ENCODE measurements around the gene CYP27B1.

Gene CYP27B1

DNA sequence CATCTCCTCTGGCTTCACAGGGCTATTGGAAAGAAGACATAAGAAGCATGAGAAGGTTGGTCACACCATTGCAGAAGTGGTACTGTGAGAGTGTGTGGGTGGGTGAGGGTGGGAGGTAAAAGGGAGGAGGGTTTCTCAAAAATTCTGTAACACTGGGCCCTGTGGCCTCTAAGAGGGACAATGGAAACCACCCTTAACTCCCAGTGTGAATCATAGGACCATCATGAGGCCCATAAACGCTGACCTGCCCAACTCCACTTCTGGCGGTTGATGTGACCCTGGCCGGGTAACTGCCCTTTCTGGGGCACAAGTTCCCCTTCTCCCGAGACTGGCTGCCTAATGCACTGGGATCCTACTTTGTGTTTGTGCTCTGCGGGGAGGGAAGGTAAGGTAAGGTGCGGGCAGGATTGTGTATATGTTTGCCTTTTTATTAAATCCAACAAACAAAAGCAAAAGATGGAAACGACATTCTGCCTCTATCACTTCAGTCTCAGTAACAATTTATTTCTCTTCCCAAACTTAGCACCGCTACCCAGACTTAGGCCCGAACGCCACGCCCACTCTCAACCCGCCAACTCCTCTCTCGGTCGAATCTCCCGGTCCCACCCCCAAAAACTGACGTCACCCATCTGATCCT is 4.5 kb upstream of the CYP27B1 start:
- peak; percentile 92 for DNase-seq (ENCODE audit: low read depth, low spot score)
- peak overlapping the region; percentile 93 for H3K4me3 ChIP-seq (ENCODE audit: low read length)

DNA sequence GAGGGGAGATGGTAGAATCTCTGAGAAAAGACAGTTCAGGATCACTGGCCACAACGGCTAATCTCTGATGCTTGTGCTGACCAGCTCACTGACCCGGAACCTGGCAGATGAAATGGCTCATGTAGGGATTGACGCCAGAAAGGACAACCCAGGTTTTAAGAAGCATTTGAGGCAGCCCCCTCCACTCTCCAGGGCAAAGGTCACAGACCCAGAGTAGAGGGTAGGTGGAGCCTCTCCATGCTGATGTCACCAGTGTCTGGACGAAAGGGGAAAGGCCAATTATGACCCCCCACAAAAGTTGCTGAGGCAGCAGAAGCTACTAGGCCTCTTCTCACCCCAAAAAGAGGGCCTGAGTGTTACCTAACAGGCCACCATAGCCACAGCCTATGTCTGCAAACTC is 3.9 kb upstream of the CYP27B1 start:
- DNase-seq (ENCODE audit: low read depth, low spot score): no peak
- peak overlapping the region; percentile 93 for H3K4me3 ChIP-seq (ENCODE audit: low read length)

DNA sequence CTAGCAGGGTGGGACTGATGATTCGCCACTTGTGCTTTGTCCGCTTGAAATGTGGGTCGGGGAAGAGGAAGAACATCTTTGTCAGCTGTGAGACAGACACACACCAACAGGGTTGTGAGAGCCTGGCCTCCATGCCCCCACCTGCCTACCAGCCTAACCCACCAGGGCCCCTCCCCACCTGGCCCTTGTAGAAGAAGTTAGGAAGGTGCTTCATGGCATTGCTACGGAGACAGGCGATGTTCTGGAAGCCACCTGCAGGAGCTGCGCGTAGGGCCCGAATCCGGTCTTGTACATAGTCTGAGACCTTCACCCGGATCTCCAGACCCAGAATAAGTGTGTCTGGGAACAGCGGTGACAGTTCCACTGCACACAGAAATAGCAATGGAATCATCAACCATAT is 2.7 kb upstream of the CYP27B1 start:
- no peak overlapping the region for H3K4me3 ChIP-seq (ENCODE audit: low read length)
- no peak for DNase-seq (ENCODE audit: low read depth, low spot score)

DNA sequence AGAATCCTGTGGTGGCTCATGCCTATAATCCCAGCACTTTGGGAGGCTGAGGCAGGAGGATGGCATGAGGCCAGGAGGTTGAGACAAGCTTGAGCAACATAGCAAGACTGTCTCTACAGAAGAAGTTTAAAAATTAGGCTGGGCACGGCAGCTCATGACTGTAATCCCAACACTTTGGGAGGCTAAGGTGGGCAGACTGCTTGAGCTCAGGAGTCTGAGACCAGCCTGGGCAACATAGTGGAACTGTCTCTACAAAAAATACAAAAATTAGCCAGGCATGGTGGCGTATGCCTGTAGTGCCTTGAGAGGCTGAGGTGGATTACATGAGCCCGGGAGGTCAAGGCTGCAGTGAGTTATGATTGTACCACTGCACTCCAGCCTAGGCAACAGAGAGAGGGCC is 998 bp upstream of the CYP27B1 start:
- H3K4me3 ChIP-seq (ENCODE audit: low read length): no peak overlapping the region
- DNase-seq (ENCODE audit: low read depth, low spot score): no peak

DNA sequence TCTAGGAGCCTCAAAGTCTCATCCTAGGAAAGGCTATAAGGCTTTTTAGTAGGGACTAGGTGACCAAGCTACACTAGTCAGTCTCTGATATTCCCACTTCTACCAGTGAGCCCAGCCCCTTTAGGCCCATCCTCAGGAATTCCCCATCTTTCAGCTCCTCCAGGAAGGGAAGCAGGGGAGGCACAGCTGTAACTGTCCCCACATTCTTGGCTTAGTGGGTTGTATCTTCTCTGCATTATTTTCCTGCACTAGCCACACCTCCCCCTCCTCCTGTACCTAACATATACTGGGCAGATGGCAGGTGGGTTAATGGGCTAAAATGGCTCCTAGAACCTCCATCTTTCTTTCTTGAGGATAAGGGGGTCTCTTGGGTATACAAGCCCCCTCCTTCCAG is 424 bp upstream of the CYP27B1 start:
- no peak for DNase-seq (ENCODE audit: low read depth, low spot score)
- no peak overlapping the region for H3K4me3 ChIP-seq (ENCODE audit: low read length)

DNA sequence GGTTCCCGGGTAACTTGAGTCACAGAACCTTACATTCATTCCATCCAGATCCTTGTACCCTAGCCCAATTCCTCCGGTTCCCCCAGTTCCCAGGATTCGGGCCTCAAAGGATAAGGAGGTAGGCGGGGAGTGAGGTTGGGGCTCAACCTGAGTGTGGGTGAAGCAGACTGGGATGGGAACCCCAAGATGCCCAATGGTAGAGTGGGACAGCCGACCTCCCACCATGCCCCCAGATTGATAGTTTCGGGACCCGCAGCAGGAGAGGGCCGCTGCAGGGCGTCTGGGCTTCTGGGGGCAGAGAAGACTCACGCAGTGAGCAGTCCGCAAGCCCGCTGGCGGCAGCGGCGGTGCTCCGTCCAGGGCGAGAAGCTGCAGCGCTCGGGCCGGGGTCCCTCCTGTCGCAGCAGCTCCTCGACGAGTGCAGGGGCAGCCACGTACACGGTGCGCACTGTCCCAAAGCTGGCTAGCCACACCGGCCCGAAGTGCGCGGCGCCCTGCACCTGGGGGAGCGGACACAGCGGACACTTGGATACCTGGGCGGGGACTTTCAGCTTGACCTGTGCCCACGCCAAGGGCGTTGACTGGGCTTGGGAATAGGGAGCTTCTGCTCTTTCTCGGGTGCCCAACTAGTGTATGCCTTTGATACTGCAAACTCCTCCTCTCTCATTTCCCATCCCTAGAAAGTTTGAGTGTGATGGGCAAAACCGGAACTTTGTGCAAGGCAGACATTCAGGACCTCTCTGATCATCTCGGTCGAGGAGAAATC is 997 bp downstream of the CYP27B1 start:
- DNase-seq (ENCODE audit: low read depth, low spot score): no peak

DNA sequence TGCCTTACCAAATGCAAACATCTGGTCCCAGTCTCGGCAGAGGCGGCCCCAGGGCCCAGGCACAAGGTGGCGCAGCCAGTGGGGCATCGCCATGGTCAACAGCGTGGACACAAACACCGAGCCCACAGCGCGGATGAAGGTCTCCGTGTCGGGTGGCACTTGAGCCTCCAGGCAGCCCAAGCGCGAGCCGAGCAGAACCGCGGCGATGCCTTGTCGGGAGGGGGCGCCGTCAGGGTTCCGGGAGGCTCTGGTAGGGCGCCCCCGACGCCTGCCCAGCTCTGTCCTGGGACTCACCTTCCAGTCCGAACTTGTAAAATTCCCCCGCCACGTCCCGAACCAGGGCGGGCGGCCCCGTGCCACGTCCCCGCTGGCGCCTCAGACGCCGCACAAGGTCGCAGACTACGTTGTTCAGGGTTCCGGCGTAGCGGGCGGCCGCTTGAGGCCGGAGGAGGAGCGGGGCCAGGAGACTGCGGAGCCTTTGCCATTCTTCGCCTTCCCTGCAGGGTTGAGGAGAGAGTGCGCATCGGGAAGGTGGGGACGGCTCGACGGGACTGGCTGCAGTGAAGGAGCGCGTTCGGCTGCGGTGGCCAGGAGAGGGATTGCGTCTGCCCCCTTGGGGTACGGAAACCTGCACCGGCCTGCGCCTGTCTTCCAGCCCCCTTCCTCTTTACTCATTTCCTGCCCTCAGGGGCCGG is 1.7 kb downstream of the CYP27B1 start:
- DNase-seq (ENCODE audit: low read depth, low spot score): no peak
- no peak overlapping the region for H3K4me3 ChIP-seq (ENCODE audit: low read length)

More for the DNA sequence above, 997 bp downstream of the CYP27B1 start:
- no peak overlapping the region for H3K4me3 ChIP-seq (ENCODE audit: low read length)

DNA sequence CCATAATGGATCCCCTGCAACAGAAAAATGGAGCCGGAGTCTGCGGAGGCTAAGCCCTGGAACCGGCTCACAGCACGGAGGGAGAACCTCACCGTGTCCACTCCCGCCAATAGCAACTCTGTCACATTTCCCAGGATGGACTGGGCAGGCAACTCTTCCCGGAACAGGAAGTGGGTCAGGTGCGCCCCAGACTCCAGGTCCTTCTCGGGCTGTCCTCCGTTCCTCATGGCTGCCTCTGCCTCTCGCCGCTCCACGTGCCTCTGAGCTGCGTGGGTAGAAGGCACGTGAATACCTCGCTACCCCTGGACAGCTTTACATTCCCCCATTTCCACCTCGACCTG is 2.2 kb downstream of the CYP27B1 start:
- no peak overlapping the region for H3K4me3 ChIP-seq (ENCODE audit: low read length)
- no peak for DNase-seq (ENCODE audit: low read depth, low spot score)

DNA sequence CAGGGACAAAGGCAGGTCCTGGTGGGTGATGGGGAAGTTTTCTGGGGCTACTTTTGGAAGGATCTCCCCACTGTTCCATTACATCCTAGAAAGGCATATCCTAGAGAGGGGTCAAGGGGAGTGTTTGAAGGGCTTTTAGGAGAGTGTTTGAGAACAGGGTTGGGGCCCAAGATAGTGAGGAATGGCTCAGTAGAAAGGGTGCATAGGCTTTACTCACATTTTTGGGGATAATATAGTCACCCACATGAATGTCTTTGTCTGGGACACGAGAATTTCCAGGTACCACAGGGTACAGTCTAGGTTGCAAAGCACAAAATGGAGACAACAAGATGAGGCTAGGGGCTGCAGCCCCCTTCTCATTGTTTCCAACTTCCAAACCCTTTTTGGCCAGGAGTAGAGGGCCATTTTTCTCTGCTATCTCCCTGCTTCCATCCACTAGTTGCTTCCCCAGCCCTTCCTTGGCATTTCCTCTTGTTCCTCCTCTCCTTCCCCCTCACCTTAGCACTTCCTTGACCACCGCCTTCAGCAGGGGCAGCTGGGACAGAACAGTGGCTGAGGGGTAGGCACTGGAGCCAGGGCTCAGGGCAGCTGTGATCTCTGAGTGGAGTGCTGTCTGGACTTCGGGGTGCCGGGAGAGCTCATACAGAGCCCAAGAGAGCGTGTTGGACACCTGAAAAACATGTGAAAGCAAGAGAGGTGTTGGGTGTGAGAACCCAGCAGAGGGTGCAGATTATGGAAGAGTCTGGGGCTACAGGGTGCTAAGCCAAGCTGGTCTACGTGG is 2.8 kb downstream of the CYP27B1 start:
- no peak for DNase-seq (ENCODE audit: low read depth, low spot score)
- no peak overlapping the region for H3K4me3 ChIP-seq (ENCODE audit: low read length)

DNA sequence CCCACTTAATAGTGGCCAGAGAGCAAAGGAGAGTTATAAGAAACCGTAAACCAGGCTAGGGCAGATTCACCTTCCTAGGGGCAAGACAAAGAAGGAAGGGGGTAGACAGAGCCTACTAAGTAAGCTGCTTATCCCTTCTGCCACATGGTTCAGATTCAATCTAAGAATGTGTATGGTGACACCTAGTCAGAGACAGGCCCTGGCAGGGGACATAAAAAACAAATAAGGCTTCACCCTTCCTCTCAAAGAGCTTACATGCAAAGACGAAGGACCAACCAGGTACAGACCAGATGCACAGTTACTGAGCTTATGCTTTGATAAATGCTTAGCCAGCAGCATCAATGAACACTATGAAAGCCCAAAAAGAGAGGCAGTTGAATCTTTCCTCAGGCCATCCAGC is 4.4 kb downstream of the CYP27B1 start:
- no peak for DNase-seq (ENCODE audit: low read depth, low spot score)
- no peak overlapping the region for H3K4me3 ChIP-seq (ENCODE audit: low read length)

DNA sequence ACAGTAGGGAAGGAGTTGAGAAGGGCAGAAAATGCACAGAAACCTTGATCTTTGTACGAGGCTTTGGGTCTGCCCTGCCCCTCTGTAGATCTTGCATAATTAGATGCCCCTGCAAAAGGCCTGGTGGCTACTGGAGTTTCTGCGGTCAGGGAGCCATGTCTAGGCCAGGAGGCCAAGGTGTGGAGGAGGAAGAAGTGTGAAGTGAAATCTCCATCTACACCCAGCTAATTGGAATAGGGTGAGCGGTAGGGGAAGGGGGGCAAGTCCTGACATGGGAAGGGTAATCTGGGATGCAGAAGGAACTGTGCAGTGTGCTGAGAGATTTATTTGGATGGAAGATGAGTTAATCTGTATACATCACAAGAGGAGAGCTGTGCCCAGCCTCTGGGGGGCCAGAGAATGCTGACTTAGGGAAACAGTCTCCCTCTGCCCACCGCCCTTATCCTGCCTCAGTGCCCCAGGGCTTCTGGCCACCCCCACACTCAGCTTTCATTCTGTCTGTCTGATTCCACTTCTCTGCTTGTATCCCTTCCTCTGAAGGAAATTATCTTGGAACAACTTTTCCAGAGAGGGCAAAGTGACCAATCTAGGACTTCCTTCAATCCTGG is 5.4 kb downstream of the CYP27B1 start:
- no peak overlapping the region for H3K4me3 ChIP-seq (ENCODE audit: low read length)
- DNase-seq (ENCODE audit: low read depth, low spot score): no peak

DNA sequence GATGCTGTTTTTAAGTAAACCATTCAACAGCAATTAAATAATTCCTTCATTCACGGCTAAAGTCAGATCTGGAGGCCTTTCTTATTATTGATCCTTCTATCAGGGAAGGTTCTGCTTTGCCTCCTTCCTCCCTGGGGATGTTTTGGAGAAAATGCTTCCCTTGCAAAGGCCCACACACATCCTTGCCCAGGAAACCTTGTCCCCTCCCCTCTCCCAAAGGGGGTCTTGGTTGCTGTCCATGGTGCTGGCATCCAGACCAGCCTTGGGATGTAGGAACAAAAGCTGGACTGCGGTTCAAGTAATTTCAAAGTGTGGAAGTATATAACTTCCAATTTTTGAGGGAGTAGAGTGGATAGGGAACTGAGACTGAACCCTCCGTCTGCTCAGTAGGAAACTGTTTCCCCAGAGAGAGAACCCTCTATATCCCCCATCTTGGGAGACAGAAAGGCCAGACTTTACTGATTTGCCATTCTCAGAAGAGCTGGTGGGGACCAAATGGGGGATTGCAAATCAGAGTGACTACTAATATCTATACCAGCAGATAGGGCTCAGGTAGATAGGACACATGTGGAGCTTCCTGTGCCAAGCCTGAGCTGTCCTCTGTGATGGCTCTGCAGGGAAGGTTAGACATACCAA is 6.4 kb downstream of the CYP27B1 start:
- H3K4me3 ChIP-seq (ENCODE audit: low read length): no peak overlapping the region
- DNase-seq (ENCODE audit: low read depth, low spot score): no peak

DNA sequence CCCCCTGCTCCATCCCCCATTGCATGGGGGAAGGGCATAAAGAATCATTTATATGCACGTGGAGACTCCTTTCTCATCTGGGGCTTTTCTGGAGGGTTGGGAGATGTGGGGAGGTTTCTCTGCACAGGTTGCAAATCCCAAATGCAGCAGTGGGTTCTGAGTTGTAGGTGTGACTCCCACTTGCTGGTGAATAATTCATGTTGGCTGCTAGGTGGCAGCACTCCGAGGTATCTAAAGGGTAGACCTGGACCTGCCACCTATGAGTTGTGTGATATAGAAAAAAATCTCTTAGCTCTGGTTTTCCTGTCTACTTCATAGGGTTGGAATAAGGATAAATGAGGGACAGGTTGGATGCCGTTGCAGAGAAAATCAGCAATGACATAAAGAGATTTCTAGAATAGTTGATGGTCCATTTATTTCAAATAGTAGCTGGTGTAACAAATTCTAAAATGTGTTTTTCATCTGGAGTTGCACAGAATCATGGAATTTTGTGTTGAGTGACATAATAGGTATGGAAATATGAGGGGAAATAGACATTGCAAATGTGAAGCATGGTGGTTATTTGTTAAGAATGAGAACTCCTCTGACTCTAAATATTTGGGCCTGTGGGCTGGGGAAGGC is 7.4 kb downstream of the CYP27B1 start:
- DNase-seq (ENCODE audit: low read depth, low spot score): peak; percentile 48
- H3K4me3 ChIP-seq (ENCODE audit: low read length): no peak overlapping the region

DNA sequence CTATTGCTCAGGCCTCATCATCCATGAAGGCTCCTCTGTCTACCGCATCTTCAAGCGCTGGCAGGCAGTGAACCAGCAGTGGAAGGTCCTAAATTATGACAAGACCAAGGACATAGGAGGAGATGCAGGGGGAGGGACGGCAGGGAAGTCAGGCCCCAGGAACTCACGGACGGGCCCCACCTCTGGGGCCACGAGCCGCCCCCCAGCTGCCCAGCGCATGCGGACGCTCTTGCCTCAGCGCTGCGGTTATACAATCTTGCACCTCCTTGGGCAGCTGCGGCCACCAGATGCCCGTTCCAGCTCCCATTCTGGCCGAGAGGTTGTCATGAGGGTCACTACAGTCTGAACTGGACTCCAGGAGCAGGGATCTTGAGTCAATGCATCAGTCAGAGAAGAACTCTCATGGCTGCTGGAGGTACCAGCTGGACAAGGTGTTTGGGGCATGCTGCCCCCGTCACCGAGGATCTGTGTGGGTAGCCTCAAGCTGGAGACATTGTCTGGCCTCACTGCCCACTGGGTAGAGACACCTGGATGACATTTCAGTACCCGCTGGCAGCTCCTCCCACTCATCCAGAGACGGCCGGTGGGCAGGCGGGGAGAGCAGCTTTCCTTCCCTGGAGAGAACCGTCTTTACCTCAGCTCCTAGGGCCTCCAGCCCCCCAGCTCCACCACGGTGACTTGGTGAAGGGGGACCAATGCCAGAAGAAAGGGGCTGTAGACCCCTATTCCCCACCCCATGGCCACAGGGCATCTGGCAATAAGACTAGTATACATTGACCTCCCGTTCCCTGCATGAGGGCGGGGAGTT is 8.1 kb downstream of the CYP27B1 start:
- no peak overlapping the region for H3K4me3 ChIP-seq (ENCODE audit: low read length)
- DNase-seq (ENCODE audit: low read depth, low spot score): no peak

DNA sequence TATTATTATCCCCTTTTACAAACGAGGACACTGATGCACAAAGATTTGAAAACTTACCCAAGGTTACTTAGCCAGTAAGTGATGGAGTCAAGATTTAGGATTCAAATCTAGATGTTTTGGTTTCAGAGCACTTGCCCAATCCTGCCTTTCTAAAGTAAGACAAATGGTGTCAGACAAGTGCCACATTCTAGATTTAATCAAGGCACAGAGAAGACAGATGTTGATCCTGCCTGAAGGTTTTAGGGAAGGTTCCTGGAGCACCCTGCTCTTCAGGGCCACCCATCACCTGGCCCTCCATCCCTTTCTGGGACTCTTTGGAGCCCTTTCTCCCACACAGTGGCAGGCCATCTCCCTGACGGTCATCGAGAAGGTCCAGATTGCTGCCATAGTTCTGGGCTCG is 9.1 kb downstream of the CYP27B1 start:
- DNase-seq (ENCODE audit: low read depth, low spot score): no peak
- H3K4me3 ChIP-seq (ENCODE audit: low read length): no peak overlapping the region

DNA sequence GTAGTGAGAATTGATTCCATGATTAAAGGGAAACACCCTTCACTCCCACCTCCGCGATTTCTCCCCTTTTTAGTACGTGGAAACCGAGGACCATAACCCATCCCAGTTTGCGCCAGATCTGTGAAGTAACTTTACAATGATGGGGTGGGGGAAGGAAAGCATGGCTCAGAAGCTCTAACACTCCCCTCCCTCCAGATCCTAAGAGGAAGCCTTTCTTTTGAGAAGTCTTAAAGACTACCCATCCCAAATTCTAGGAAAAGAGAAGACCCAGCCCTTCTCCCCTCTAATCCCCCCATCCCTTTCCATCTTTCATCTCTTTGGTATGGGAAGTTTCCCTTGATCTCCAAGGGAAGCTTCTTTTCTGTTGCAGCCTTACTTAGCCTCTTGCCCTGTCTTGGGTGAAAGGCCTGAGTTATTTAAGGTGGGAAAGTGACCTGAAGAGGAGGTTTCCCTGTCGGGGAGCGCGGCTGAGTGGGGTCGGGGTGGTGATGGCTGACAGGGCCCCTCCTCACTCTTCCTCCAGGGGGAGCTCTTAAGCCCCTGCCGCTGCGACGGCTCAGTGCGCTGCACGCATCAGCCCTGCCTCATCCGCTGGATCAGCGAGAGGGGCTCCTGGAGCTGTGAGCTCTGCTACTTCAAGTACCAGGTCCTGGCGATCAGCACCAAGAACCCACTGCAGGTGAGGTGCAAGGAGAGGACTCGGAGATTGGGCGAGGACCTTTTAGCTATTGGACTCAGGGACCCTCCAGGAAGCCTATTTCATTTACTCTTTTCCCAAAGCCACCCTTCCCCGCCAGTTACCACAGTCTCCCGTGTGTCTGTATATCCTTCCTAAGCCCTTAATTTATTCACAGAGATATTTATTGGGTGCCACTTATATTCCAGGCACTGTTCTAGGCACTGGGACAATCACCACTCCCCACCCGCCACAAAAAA is 10.2 kb downstream of the CYP27B1 start:
- H3K4me3 ChIP-seq (ENCODE audit: low read length): peak overlapping the region; percentile 57
- peak; percentile 51 for DNase-seq (ENCODE audit: low read depth, low spot score)
